WTC11 (cell line): Measurements from ENCODE around the gene CCR8. TPM values are rescaled to one million over a fixed set of nuclear protein-coding genes. Genes with fewer than 3 reads are reported as not detected.

ENCODE experiments used
- ATAC-seq: fragments of 200-7000 bp; cut with Tn5 transposase; 2 replicates; pipeline ENCODE4 v1.10.0; 2021; ENCODE audit warnings: mild to moderate bottlenecking, moderate library complexity
- CTCF ChIA-PET: fragments of 300-600 bp; sonication (Branson Sonifier 250); formaldehyde crosslinking; loops from one replicate; lab custom pipeline; 2021; ENCODE audit warnings: antibody characterized with exemption; lab: Charles Lee
- POLR2A ChIA-PET: fragments of 350-600 bp; sonication (Branson Sonifier 250); formaldehyde crosslinking; loops from one replicate; lab custom pipeline; 2021; ENCODE audit warnings: antibody characterized with exemption; lab: Charles Lee
- DNase-seq: peaks from one replicate; pipeline ENCODE4 v3.0.0; 2021; ENCODE audit warnings: low spot score
- H3K27ac Mint-ChIP-seq: 2 replicates; pipeline ENCODE4 v1.8.0; 2021; ENCODE audit warnings: mixed read lengths
- H3K27me3 Mint-ChIP-seq: 2 replicates; pipeline ENCODE4 v1.8.0; 2021; ENCODE audit warnings: low read depth, mild to moderate bottlenecking, moderate library complexity, mixed read lengths
- H3K36me3 Mint-ChIP-seq: 2 replicates; pipeline ENCODE4 v1.8.0; 2021; ENCODE audit warnings: mixed read lengths
- H3K4me1 Mint-ChIP-seq: 2 replicates; pipeline ENCODE4 v1.8.0; 2022; ENCODE audit warnings: mixed read lengths
- H3K4me3 Mint-ChIP-seq: 2 replicates; pipeline ENCODE4 v1.8.0; 2021; ENCODE audit warnings: mild to moderate bottlenecking, moderate library complexity, mixed read lengths
- H3K9me3 Mint-ChIP-seq: 2 replicates; pipeline ENCODE4 v1.8.0; 2021; ENCODE audit warnings: mixed read lengths
- ARID4B ChIP-seq: sonication (generic); formaldehyde crosslinking; IDR thresholded peaks from 2 replicates; pipeline ENCODE4 v1.8.0; 2023; ENCODE audit warnings: missing genetic modification reagents, mild to moderate bottlenecking, borderline replicate concordance
- CBFB ChIP-seq: sonication (generic); formaldehyde crosslinking; IDR thresholded peaks from 2 replicates; pipeline ENCODE4 v1.8.1; 2022; ENCODE audit warnings: mild to moderate bottlenecking, low read depth, missing genetic modification reagents
- ELF4 ChIP-seq: sonication (generic); formaldehyde crosslinking; IDR thresholded peaks from 2 replicates; pipeline ENCODE4 v1.8.1; 2022; ENCODE audit warnings: low read depth, mild to moderate bottlenecking, moderate library complexity, missing genetic modification reagents
- EMX1 ChIP-seq: fragments of 250-450 bp; sonication (Bioruptor Pico); IDR thresholded peaks from 2 replicates; pipeline ENCODE4 v1.8.0; 2021; ENCODE audit warnings: mild to moderate bottlenecking
- ETV6 ChIP-seq: sonication (generic); formaldehyde crosslinking; IDR thresholded peaks from 2 replicates; pipeline ENCODE4 v1.8.1; 2022; ENCODE audit warnings: mild to moderate bottlenecking, missing genetic modification reagents
- FOXJ3 ChIP-seq: sonication (generic); formaldehyde crosslinking; IDR thresholded peaks from 2 replicates; pipeline ENCODE4 v1.9.0; 2021; ENCODE audit warnings: missing genetic modification reagents, mild to moderate bottlenecking, borderline replicate concordance
- FOXP4 ChIP-seq: sonication (generic); formaldehyde crosslinking; IDR thresholded peaks from 2 replicates; pipeline ENCODE4 v1.8.0; 2022; ENCODE audit warnings: mild to moderate bottlenecking, missing genetic modification reagents
- HMGXB4 ChIP-seq: sonication (generic); formaldehyde crosslinking; IDR thresholded peaks from 2 replicates; pipeline ENCODE4 v1.8.1; 2023; ENCODE audit warnings: mild to moderate bottlenecking, moderate library complexity, missing genetic modification reagents
- IRF1 ChIP-seq: sonication (generic); formaldehyde crosslinking; IDR thresholded peaks from 2 replicates; pipeline ENCODE4 v1.8.0; 2023; ENCODE audit warnings: missing genetic modification reagents
- MXD4 ChIP-seq: fragments of 250-450 bp; sonication (Bioruptor Pico); IDR thresholded peaks from 2 replicates; pipeline ENCODE4 v1.8.0; 2021; ENCODE audit warnings: mild to moderate bottlenecking, moderate library complexity, borderline replicate concordance
- NFYB ChIP-seq: sonication (generic); formaldehyde crosslinking; conservative IDR thresholded peaks from 2 replicates; pipeline ENCODE4 v1.8.0; 2022; ENCODE audit warnings: low read depth, missing genetic modification reagents
- OVOL2 ChIP-seq: fragments of 250-450 bp; sonication (Bioruptor Pico); IDR thresholded peaks from 2 replicates; pipeline ENCODE4 v1.9.0; 2021; ENCODE audit warnings: mild to moderate bottlenecking, borderline replicate concordance
- SOX15 ChIP-seq: fragments of 250-450 bp; sonication (Bioruptor Pico); IDR thresholded peaks from 2 replicates; pipeline ENCODE4 v1.9.0; 2021; ENCODE audit warnings: mild to moderate bottlenecking
- TCF7 ChIP-seq: sonication (generic); formaldehyde crosslinking; IDR thresholded peaks from 2 replicates; pipeline ENCODE4 v1.8.0; 2022; ENCODE audit warnings: mild to moderate bottlenecking, low read depth, missing genetic modification reagents, moderate library complexity
- TEAD4 ChIP-seq: sonication (generic); formaldehyde crosslinking; IDR thresholded peaks from 2 replicates; pipeline ENCODE4 v1.8.0; 2022; ENCODE audit warnings: mild to moderate bottlenecking, missing genetic modification reagents
- ZNF219 ChIP-seq: sonication (generic); formaldehyde crosslinking; IDR thresholded peaks from 2 replicates; pipeline ENCODE4 v1.8.0; 2023; ENCODE audit warnings: missing genetic modification reagents, mild to moderate bottlenecking, borderline replicate concordance
- ZNF425 ChIP-seq: fragments of 250-450 bp; sonication (Bioruptor Pico); conservative IDR thresholded peaks from 2 replicates; pipeline ENCODE4 v1.9.0; 2021; ENCODE audit warnings: mild to moderate bottlenecking
- ZNF671 ChIP-seq: fragments of 250-450 bp; sonication (Bioruptor Pico); IDR thresholded peaks from 2 replicates; pipeline ENCODE4 v1.8.0; 2021; ENCODE audit warnings: mild to moderate bottlenecking
- total RNA-seq: library from RNA; stranded (reverse); gene quantifications from 3 replicates; pipeline ENCODE4 v1.2.3, GENCODE V29; 2021

Gene CCR8
- total RNA-seq, 1 experiment from 2014 or later: 0.33 TPM

- POLR2A ChIA-PET: no interaction called here
- CTCF ChIA-PET: no interaction called here
- no peak for DNase-seq
- peaks cover under 1% of the 10 kb centered on the region; the same call in 1 of the 2 replicates for H3K9me3 Mint-ChIP-seq
- no peak overlapping the region for H3K27ac Mint-ChIP-seq
- no peak for ATAC-seq
- H3K36me3 Mint-ChIP-seq: peaks cover 5% of the 10 kb centered on the region; the same call in 1 of the 2 replicates
- TF ChIP-seq TCF7 (CRISPR knock-in tag): no peak
- TF ChIP-seq ETV6 (CRISPR knock-in tag): no peak
- no peak for TF ChIP-seq IRF1 (CRISPR knock-in tag)
- TF ChIP-seq EMX1 (CRISPR knock-in tag): no peak
- TF ChIP-seq ZNF425 (CRISPR knock-in tag): no peak
- no peak for TF ChIP-seq TEAD4 (CRISPR knock-in tag)
- no peak overlapping the region for H3K4me3 Mint-ChIP-seq
- H3K27me3 Mint-ChIP-seq: no peaks in the 10 kb centered on the region
- peaks cover 22% of the 10 kb centered on the region for H3K4me1 Mint-ChIP-seq
Observed at GRCh38 chr3:39327053-39327745, 2.3 kb upstream of the CCR8 start.

GRCh38 chr3:39327746-39328349 lies 1.7 kb upstream of the CCR8 start:
- CTCF ChIA-PET: no interaction called here
- ATAC-seq (no peak), DNase-seq (no peak)
- peaks cover 10% of the 10 kb centered on the region; the same call in 1 of the 2 replicates for H3K36me3 Mint-ChIP-seq
- H3K27me3 Mint-ChIP-seq: no peaks in the 10 kb centered on the region
- TF ChIP-seq SOX15 (CRISPR knock-in tag): no peak
- H3K4me3 Mint-ChIP-seq: no peak overlapping the region
- no peak overlapping the region for H3K27ac Mint-ChIP-seq
- POLR2A ChIA-PET: no interaction called here
- peaks cover 6% of the 10 kb centered on the region; the same call in 1 of the 2 replicates for H3K9me3 Mint-ChIP-seq
- H3K4me1 Mint-ChIP-seq: peaks cover 19% of the 10 kb centered on the region

GRCh38 chr3:39330824-39331223 lies 1.3 kb downstream of the CCR8 start:
- no peaks in the 10 kb centered on the region for H3K27me3 Mint-ChIP-seq
- DNase-seq (no peak), ATAC-seq (no peak)
- ChIA-PET POLR2A (no interaction called here), CTCF (interaction anchor here (1.0 to 1.9 kb wide), 2 partner anchors 42 to 47 kb away, joined by 6 read pairs; no protein-coding TSS in a partner anchor)
- H3K4me1 Mint-ChIP-seq: peaks cover 15% of the 10 kb centered on the region
- peaks cover 10% of the 10 kb centered on the region; the same call in 1 of the 2 replicates for H3K36me3 Mint-ChIP-seq
- TF ChIP-seq ARID4B (no peak), HMGXB4 (CRISPR knock-in tag) (no peak), ZNF671 (CRISPR knock-in tag) (no peak), FOXJ3 (CRISPR knock-in tag) (no peak), ZNF219 (CRISPR knock-in tag) (no peak), OVOL2 (CRISPR knock-in tag) (no peak), CBFB (CRISPR knock-in tag) (no peak), FOXP4 (CRISPR knock-in tag) (no peak), NFYB (CRISPR knock-in tag) (no peak), MXD4 (CRISPR knock-in tag) (no peak), ELF4 (CRISPR knock-in tag) (no peak)
- H3K27ac Mint-ChIP-seq: peak overlapping the region; percentile 77; the same call in 1 of the 2 replicates
- peak overlapping the region; percentile 5; the same call in 1 of the 2 replicates for H3K4me3 Mint-ChIP-seq
- H3K9me3 Mint-ChIP-seq: peaks cover 18% of the 10 kb centered on the region
